Left lung (tissue), 10 donors: ENCODE results near the gene WDR27. TPM values are rescaled to one million over a fixed set of nuclear protein-coding genes. Genes with fewer than 3 reads are reported as not detected.
A peak's percentile ranks its signal among the peaks of the same experiment; 100 is the strongest.

ENCODE experiments used
- ATAC-seq: fragments of 200-7000 bp; cut with Tn5 transposase; one replicate; pipeline ENCODE4 v1.9.1; 2020; ENCODE audit warnings: moderate library complexity
- DNase-seq, 4 donors: peaks; one replicate each; pipeline ENCODE4 v3.0.0-alpha.2; 2013 to 2020
- H3K27ac ChIP-seq, 2 donors: fragments of 200-600 bp; sonication (generic) in 1 of 2; one replicate each; pipeline versions ENCODE4 v1.5.0 to v1.8.0; 2020 to 2021
- H3K27me3 ChIP-seq, 2 donors: fragments of 200-600 bp; sonication (generic) in 1 of 2; one replicate each; pipeline versions ENCODE4 v1.5.0 to v1.8.0; 2020 to 2021
- H3K36me3 ChIP-seq, 2 donors: fragments of 200-600 bp; sonication (generic) in 1 of 2; one replicate each; pipeline versions ENCODE4 v1.5.0 to v1.8.0; 2020 to 2021
- H3K4me1 ChIP-seq, 2 donors: fragments of 200-600 bp; one replicate each; pipeline ENCODE4 v1.8.0; 2021
- H3K4me3 ChIP-seq, 2 donors: fragments of 200-600 bp; sonication (generic) in 1 of 2; one replicate each; pipeline versions ENCODE4 v1.5.0 to v1.8.0; 2020 to 2021; ENCODE audit warnings: mild to moderate bottlenecking in 1 of 2
- H3K9me3 ChIP-seq, 2 donors: fragments of 200-600 bp; sonication (generic) in 1 of 2; one replicate each; pipeline versions ENCODE4 v1.5.0 to v1.8.0; 2020 to 2021
- CTCF ChIP-seq, 2 donors: fragments of 200-600 bp; sonication (generic) in 1 of 2; IDR thresholded peaks; one replicate each; pipeline versions ENCODE4 v1.5.0 to v1.8.0; 2021; ENCODE audit warnings: antibody characterized with exemption in 2 of 2
- intact Hi-C, 2 donors: fragments of 100-400 bp; cut with DNase I; formaldehyde crosslinking; loops; one replicate each; pipeline versions ENCODE4 v1.11.2 to v1.14.2; 2022
- polyA plus RNA-seq, 6 donors: library from polyadenylated mRNA; unstranded; fragments of 120-200 nt; gene quantifications; one replicate each; pipeline ENCODE4 v1.2.1, GENCODE V29; 2013; ENCODE audit not compliant: insufficient read length in 6 of 6
- total RNA-seq, 2 donors: library from RNA; stranded (reverse); fragmentation: NEBNext Ultra II Directional; extraction: Animal tissue kit (Norgen Biotek cat#: 25700); gene quantifications; one replicate each; pipeline ENCODE4 v1.2.1, GENCODE V29; 2021
- donor health status: DM: no; HTN: yes; CAD: no.
- donor health status: DM: no; HTN: no; CAD: no.

Gene WDR27
- total and polyA plus RNA-seq, 8 donors: 31.3 to 104 (median 86.3) TPM

- ATAC-seq (peak; percentile 71), DNase-seq (peak in 3 of 4 donors; percentile 51 to 82 (median 58))
- Histone ChIP-seq H3K9me3 (no peaks in the 10 kb centered on the region), H3K36me3 (no peaks in the 10 kb centered on the region), H3K27ac (peak overlapping the region; percentile 84 to 86), H3K4me3 (peak overlapping the region; percentile 52 to 64), H3K4me1 (peaks cover 4 to 36% of the 10 kb centered on the region in 2 donors), H3K27me3 (peaks cover 0 to 6% of the 10 kb centered on the region in 2 donors)
- intact Hi-C loops: no loop called here
- TF ChIP-seq CTCF (IDR thresholded peaks at IDR 0.05): no peak
Observed at GRCh38 chr6:169722362-169723199, 20.8 kb upstream of the WDR27 start.

GRCh38 chr6:169720207-169720855, 18.5 kb upstream of the WDR27 start:
- Histone ChIP-seq H3K4me1 (peaks cover 4 to 30% of the 10 kb centered on the region in 2 donors), H3K9me3 (no peaks in the 10 kb centered on the region), H3K36me3 (peaks cover 0 to 11% of the 10 kb centered on the region in 2 donors), H3K4me3 (no peak overlapping the region), H3K27me3 (peaks cover 0 to 6% of the 10 kb centered on the region in 2 donors), H3K27ac (no peak overlapping the region)
- intact Hi-C loops: no loop called here
- DNase-seq (no peak), ATAC-seq (no peak)
- no peak for TF ChIP-seq CTCF (IDR thresholded peaks at IDR 0.05)

GRCh38 chr6:169719117-169719516, 17.3 kb upstream of the WDR27 start:
- Histone ChIP-seq H3K27ac (no peak overlapping the region), H3K36me3 (peaks cover 0 to 23% of the 10 kb centered on the region in 2 donors), H3K4me3 (no peak overlapping the region), H3K27me3 (no peaks in the 10 kb centered on the region), H3K4me1 (peaks cover 4 to 22% of the 10 kb centered on the region in 2 donors), H3K9me3 (no peaks in the 10 kb centered on the region)
- DNase-seq (no peak), ATAC-seq (no peak)
- intact Hi-C loops: no loop called here
- no peak for TF ChIP-seq CTCF (IDR thresholded peaks at IDR 0.05)

- intact Hi-C loops: no loop called here
- no peaks in the 10 kb centered on the region for H3K9me3 ChIP-seq
- H3K27me3 ChIP-seq: no peaks in the 10 kb centered on the region
- H3K27ac ChIP-seq: no peak overlapping the region
- no peak for TF ChIP-seq CTCF (IDR thresholded peaks at IDR 0.05)
- no peak overlapping the region for H3K4me3 ChIP-seq
- peaks cover 0 to 64% of the 10 kb centered on the region in 2 donors for H3K36me3 ChIP-seq
- ATAC-seq: no peak
- DNase-seq: no peak
- no peaks in the 10 kb centered on the region for H3K4me1 ChIP-seq
Observed at GRCh38 chr6:169714595-169714994, 12.8 kb upstream of the WDR27 start.

GRCh38 chr6:169714178-169714577, 12.3 kb upstream of the WDR27 start:
- no peak for ATAC-seq
- H3K4me3 ChIP-seq: no peak overlapping the region
- no peak for TF ChIP-seq CTCF (IDR thresholded peaks at IDR 0.05)
- peaks cover 0 to 64% of the 10 kb centered on the region in 2 donors for H3K36me3 ChIP-seq
- H3K9me3 ChIP-seq: no peaks in the 10 kb centered on the region
- H3K27ac ChIP-seq: no peak overlapping the region
- no peak for DNase-seq
- intact Hi-C loops: no loop called here
- H3K27me3 ChIP-seq: no peaks in the 10 kb centered on the region
- H3K4me1 ChIP-seq: no peaks in the 10 kb centered on the region
